GM19463 (cell line): Measurements from ENCODE around the gene LPAR1.
"Not testable (repeated sequence)": the region's sequence is repeated elsewhere in the genome, so short reads cannot be mapped to it uniquely, and the experiment has no call there.

Source experiments
- ATAC-seq: cut with Tn5 transposase; IDR thresholded peaks from one replicate; pipeline ENCODE4 v1.9.1; 2021; ENCODE audit warnings: mild to moderate bottlenecking, moderate library complexity; ENCODE audit not compliant: unreplicated experiment

Gene LPAR1

DNA sequence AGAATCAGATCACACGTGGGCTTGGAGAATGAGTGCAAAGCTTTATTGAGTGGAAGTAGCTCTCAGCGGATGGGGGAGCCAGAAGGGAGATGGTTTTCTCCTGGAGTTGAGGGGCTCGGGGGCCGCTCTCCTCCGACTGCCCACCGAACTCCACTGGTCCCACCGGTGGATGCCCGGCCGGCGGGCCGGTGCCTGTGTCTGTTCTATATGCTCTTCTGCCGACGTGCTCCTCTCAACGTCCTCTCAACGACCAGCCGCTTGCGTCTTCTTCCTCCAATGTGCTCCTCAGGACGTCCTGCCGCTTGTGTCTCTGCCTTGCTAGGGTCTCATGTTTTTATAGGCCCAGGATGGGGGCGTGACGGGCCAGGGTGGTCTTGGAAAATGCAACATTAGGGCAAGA lies 207.8 kb downstream of the LPAR1 start:
- ATAC-seq = no peak

DNA sequence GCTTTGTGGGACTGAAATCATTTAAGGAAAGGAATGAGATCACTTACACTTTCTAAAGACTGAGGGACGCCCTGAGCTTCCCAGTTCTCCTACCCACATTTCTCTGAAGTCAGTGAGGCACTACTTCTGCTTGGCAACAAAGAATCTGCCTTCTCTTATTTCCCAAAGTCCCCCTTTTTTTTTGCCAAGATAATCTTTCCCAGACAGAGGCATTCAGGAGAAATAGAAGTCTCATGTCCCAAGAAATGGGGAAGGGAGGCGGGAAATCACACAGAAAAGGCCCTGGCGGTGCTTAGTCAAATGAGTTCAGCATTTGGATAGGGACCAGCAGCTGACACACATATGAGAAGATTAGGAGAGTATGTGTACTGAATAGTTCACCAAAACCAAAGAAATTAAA lies 210.0 kb downstream of the LPAR1 start:
- ATAC-seq = no peak

GRCh38 chr9:110826400-110826799 lies 211.9 kb downstream of the LPAR1 start:
- ATAC-seq = not testable (repeated sequence)

DNA sequence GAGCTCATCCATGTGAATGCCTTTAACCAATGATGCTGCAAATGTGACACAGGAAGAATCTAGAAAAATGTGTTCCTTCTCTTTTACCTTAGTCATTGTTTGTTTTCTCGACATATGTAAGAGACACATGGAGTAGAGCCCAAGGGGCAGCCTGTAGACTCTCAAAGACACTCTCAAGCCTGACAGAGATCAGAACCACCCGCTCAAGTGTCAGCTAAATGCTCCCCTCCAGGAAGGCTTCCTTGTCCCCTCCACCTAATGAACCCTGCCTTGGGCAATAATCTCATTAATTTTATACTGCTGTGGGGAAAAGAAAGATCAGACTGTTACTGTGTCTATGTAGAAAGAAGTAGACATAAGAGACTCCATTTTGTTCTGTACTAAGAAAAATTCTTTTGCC lies 212.3 kb downstream of the LPAR1 start:
- ATAC-seq = no peak

DNA sequence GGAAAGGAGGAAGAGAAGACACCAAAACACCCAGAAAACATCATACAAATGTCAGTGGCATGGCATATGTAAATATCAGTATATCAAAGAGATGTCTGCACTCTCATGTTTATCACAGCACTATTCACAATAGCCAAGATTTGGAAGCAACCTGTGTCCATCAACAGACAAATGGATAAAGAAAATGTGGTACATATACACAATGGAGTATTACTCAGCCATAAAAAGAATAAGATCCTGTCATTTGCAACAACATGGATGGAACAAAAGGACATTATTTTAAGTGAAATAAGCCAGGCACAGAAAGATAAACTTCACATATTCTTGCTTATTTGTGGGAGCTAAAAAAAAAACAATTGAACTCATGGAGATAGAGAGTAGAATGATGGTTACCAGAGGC lies 213.1 kb downstream of the LPAR1 start:
- ATAC-seq = not testable (repeated sequence)
